Right renal pelvis (tissue), 4 donors: Measurements from ENCODE around the gene GNPTAB. TPM values are rescaled to one million over a fixed set of nuclear protein-coding genes. Genes with fewer than 3 reads are reported as not detected.
"Not testable (repeated sequence)": the region's sequence is repeated elsewhere in the genome, so short reads cannot be mapped to it uniquely, and the experiment has no call there.

Experiments
- DNase-seq, 4 donors: peaks; one replicate each; pipeline ENCODE4 v3.0.0-alpha.2; 2013; ENCODE audit warnings: low read depth in 4 of 4, low spot score in 3 of 4, missing footprints in 1 of 4
- polyA plus RNA-seq, 4 donors: library from polyadenylated mRNA; unstranded; fragments of 120-200 nt; gene quantifications; one replicate each; pipeline ENCODE4 v1.2.1, GENCODE V29; 2013; ENCODE audit not compliant: insufficient read length in 4 of 4

The GNPTAB gene
- polyA plus RNA-seq, 4 donors = 30.0 to 37.9 (median 36.2) TPM

DNA sequence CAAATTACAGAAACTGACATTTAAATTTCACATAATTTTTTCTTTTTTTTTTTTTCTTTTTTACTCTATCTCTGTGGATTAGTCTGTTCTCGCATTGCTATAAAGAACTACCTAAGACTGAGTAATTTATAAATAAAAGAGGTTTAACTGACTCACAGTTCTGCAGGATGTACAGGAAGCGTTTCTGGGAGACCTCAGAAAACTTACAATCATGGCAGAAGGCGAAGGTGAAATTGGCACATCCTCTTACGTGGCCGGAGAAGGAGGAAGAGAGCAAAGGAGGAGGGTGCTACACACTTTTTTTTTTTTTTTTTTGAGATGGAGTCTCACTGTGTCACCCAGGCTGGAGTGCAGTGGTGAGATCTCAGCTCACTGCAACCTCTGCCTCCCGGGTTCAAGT is 19.4 kb downstream of the GNPTAB start:
- DNase-seq = not testable (repeated sequence)

DNA sequence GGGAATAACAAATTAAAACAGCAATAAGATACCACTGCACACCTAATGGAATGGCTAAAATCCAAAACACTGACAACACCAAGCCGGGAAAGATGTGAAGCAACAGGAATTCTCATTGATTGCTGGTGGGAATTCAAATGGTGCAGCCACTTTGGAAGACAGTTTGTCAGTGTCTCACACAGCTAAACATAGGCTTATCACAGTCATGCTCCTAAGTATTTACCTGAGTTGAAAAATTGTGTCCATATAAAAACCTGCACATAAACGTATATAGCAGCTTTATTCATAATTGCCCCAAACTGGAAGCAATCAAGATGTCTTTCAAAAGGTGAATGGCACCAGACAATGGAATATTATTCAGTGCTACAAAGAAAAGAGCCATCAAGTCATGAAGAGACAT is 21.6 kb downstream of the GNPTAB start:
- DNase-seq = no peak

DNA sequence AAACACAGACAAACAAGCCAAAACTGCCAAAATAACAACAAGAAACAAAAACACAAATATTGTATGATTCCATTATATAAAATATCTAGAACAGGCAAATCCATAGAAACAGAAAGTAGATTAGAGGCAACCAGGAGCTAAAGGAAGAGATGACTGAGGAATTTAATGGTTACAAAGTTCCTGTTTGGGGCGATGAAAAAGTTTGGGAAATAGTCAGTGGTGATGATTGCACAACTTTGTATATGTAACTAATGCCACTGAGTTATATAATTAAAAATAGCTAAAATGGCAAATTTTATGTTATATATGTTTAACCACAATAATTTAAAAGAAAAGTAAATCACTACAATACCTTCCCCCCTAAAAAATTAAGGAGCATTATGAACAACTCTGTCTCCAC is 24.5 kb downstream of the GNPTAB start:
- no peak for DNase-seq

DNA sequence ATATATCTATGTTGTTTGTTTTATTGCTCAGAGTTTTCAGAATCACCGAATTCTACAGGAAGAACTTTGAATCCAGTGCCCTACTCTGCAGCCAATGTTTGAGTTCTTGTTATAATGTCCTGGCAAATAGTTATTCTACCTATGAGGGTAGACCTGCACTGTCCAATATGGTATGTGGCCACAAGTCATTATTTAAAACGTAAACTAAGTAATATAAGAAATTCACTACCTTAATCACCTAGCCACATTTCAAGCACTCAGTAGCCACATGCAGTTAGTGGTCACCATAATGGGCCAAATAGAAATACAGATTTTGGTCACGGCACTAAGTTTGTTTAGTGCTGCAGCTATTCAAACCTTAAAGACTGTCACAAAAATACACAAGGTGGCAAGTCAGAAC is 26.4 kb downstream of the GNPTAB start:
- no peak for DNase-seq

DNA sequence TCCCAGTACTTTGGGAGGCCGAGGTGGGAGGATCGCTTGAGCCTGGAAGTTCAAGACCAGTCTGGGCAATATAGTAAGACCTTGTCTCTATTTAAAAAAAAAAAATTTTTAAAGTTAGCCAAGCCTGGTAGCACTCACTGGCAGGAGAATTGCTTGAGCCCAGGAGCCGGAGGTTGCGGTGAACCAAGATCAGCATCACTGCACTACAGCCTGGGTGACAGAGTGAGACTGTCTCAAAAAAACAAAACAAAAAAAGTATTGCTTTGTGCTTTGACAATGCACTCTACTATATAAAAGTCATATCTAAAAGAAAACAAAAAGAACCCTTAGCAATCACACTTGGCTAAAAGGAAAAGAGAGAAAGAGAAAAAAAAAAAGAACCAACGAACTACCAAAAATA is 26.8 kb downstream of the GNPTAB start:
- DNase-seq = no peak

DNA sequence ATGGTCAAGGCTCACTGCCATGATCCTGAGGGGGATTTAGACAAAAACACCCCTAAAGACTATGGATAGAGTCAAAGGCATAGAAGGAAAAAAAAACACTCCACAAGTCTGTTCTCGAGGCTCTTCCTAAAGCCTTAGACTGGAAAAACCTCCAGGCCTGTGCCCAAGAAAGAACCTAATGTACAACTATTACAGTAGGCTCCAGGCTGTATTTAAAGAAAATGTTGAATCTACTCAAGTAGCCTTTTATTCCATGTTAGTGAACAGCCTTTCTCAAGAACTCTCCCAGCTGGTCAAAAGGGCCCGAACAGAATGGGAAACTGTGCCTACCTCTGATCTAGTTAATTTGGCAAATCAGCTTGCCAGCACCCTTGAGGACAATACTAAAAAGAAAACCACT is 28.3 kb downstream of the GNPTAB start:
- no peak for DNase-seq

DNA sequence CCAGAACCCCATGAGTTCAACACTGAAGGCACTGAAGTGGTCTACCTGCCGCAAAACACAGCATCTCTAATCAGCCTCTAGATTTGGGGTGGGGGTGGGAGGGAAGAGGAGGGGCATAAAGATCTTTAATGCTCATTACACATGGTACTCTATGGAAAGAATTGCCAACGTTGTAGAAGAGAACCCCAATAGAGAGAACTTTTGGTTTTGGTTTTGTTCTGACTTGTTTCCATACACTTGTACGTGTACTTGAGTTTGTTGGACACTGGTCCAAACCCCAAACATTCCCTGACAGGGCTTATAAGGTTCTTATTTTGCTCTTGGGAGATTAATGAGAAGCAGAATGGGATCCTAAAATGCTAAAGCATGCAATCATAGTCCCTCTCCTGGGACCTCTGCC is 31.0 kb downstream of the GNPTAB start:
- no peak for DNase-seq

DNA sequence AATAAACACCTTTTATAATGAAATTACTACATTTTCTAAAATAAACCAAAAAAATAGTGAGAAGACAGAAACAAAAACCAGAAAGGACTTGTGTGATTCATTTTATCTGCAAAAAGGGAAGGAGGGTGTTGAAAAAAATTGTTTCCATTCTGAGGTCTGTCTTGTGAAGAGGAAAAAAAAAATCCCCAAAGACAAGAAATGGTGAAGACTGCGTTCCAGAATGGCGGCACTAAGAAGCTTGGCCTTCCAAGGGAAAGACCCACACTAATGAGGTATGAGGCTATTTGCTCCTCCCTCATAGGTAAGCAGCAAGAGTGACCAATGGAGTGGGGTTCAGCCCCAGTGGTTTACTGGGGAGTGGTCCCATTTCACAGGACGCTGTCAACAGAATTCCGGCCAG is 35.0 kb downstream of the GNPTAB start:
- DNase-seq = no peak

DNA sequence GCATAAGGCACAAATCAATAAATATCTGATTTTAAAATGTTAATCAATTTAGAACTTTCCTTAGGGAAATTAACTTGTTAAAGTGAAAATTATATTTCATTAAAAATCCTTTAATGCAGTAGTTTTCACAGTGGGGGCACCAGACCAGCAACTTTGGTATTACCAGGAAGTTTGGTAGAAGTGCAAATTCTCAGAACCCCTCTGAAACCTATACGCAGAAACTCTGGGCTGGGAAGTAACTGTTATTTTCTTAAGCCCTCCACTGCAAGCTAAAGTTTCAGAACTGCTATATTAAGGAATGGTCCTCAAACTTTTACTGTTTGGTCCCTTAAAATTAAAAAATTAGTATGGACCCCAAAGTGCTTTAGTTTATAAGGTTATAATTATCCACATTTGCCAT is 35.7 kb downstream of the GNPTAB start:
- DNase-seq = no peak

DNA sequence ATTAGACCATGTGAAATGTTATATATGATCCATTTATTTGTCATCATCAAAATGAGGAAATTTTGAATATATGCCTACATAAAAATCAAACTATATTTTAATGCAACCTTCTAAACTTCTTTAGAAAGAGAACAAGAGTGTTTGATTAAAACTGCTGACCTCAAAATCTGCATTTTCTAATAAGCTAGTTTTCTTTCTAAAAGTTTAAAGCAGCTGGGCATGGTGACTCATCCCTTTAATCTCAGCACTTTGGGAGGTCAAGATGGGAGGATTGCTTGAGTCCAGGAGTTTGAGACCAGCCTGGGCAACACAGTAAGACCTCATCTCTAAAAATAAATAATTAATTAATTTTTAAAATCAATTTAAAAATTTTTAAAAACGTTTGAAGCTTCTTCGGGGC is 36.2 kb downstream of the GNPTAB start:
- DNase-seq = no peak

DNA sequence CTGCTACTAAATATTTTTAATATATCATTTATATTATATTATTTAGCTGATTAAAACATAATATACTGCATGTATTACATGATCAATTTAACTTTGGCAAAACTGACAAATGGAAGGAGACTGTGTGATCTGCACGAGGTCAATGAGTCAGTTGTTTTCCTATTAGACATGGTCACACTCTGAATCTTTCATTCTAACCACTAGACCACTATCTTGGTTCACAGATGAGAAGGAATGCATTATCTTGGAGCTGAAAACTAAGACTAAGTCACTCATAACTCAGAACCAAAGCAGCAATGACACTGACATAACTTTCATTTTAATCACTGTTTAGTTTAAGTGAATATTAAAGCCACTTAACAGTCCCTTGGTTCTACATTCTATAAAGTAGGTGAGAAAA is 37.4 kb downstream of the GNPTAB start:
- no peak for DNase-seq

DNA sequence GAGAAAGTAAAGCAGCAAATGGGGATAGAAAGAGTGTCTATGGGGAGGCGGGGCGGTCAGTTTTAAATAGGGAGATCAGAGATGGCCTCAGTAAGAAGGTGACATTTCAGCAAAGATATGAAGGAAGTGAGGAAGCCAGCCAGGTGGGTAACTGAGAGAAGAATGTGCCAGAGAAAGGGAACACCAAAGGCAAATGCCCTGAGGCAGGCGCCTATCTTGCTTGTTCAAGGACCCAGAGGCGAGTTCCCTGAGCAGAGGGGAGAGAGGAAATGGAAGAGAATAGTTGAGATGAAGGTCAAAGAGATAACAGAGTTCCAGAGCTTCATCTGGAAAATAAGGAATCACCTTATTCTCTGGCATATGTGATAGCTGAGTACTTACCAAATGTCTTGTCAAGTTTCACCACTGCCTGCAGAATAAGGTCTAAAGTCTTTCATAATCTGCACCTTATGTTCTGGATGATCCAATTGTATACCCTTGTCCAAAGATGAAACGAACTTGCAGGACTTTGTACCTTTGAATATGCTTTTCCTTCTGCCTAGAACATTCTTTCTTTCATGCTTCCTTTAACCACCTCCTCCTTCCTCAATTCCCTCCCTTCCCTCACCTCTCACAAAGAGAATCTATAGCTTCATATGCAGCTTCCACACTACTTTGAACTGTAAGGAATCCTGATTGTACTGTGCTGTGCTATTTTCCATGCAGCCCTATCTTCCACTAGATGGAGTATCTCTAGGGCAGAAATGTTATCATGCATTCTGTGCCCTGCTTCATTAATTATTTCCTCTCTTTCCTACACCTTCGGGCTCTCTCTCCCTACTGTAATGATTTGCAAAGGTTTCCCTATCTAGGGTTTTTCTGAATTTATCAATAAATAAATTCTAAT is 38.5 kb downstream of the GNPTAB start:
- no peak for DNase-seq

DNA sequence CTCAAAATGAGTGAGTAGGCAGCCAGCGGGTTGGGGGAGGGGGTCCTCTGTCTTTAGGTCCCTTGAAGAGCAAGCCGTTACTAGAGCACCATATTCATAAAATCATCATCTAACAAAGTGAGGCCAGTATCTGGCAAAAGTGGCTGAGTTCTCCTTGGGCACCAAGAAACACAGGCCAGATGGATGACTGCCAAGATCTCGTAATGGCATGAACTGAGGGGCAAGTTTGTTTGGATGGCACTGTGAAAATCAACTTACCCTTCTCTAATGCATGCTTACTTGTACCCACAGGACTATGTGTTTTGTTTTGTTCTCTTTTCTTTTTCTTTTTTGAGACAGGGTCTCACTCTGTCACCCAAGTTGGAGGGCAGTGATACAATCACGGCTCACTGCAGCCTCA is 41.6 kb downstream of the GNPTAB start:
- no peak for DNase-seq

DNA sequence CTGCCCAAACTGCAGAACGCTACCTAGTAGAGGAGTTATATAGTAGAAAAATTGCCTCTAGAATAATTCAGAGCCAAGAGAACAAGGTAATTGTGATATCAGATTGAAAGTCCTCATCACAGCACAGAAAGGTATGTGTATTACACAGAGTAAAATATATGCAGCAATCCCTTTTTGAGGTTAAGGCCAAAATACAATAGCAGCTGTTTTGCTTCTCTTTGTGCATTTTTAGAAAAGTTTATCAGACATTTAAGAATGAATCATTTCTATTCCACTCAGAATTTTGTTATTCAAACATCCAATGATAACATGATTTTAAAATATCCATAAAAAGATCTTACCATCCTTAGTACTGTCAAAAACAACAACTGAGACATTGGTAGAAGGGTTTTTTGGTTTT is 45.1 kb downstream of the GNPTAB start:
- DNase-seq = no peak

DNA sequence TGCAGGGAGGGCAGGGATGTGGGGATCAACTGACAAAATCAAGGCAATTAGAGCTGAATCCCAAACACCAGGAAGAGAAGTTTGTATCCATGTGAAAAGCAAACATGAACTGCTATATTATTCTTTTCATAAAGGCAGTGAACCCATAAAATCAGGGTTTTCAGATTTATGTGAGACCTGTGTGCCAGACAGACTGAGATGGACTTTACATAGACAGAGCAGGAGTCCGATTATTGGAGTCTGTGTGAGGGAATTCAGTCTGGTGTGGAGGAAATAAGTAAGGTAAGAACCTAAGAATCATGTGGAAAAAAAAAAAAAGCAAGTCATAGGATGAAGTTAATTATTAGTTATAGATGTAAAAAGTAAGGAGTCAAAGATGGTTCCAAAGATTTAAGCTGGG is 46.4 kb downstream of the GNPTAB start:
- no peak for DNase-seq

DNA sequence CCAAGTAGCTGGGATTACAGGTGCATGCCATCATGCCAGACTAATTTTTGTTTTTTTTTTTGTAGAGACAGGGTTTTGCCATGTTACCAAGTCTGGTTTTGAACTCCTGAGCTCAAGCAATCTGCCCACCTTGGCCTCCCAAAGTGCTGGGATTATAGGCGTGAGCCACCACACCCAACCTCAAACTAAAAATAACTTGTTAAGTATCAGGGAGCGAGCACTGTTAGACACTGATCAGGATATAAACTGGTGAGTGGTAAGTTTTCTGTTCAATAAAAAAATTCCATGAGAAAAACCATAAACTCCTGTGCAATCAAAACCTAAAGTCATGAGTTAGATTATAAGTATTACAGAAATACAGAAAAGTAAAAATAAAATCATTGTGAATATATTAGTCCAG is 46.9 kb downstream of the GNPTAB start:
- DNase-seq = no peak

DNA sequence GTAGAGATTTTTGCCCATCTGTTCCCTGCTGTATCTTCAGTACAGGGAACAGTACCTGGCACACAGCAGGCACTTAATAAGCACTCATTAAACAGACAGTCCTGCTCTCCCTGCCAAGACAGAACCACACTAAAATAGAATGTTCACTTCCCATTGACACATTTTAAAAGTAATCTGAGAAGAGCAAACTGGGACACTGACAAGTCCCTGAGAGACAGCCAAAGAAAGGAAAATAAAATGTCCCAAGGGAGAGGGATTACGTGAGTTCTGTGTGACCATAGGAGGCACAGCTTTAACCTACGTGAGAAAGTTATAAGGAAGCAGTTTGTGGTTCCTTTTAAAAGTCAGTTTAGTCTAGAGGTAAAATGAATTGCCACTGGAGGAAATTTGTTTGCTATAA is 47.6 kb downstream of the GNPTAB start:
- no peak for DNase-seq

DNA sequence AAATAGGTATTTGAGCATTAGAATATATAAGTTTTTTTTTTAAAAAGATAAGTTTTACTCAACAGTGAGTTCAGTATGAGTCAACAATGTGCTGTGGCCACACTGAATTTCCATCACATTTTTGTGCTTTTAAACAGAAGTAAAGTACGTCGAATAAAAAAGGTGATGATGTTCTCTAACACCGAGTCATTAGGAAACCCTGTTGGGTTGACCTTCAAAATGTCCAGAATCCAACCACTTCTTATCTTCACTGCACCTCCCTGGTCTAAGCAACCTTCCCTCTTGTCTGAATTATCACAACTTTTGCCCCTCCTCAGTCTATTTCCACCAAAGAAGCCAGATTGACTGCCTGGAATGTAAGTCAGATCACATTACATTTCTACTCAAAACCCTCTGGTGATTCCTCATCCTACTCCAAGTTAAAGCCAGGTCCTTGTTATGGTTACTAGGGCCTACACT is 48.5 kb downstream of the GNPTAB start:
- DNase-seq = no peak

DNA sequence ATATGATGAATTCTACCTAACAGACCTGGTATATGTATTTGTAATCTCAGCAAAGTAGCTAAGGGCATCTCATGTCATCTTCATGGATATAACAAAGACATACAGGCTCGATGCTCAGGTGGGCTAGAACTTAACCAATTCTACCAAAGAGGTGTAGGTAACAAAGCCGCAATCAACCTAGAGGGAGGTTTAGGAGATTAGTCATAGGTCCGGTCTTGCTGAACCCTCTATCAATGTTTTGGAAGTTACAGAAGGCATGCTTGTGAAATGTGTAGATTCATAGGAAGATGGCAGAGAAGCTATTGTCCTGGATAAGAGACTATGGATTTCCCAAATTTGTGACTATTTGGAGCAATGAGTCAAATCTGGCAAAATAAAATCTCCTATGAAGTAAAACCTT is 48.9 kb downstream of the GNPTAB start:
- no peak for DNase-seq

DNA sequence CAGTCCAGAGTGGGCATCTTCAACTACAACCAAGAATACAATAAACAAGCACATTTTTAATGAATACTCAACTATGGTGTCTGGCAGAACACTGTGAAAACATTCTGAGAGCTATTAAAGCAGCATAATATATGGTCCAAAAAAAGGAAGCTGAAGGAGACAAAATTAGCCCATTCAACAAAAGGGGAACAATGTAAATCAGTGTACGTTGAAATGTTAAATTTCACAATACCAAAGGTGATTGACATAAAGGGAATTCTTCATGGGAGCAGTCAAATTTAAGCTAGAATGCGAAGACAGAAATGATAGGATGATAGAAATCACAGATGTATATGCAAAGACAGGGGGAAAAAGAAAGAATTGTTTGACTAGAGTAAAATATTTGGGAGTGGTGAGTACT is 50.2 kb downstream of the GNPTAB start:
- no peak for DNase-seq

DNA sequence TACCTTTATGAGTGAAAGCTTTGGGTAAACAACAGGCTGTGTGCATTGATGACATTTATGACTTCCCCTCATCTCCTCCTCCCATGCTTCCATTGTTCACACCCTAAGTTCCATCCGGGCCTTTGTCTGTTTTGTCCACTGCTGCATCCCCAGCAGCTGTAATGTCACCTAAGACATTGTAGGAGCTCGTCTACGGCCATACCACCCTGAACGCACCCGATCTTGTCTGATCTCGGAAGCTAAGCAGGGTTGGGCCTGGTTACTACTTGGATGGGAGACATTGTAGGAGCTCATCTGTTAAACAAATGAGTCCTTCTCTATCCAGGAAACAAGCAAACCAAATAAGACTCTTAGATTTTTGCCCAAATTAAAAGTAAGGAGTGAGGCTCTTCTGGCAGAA is 51.1 kb downstream of the GNPTAB start:
- DNase-seq = no peak

DNA sequence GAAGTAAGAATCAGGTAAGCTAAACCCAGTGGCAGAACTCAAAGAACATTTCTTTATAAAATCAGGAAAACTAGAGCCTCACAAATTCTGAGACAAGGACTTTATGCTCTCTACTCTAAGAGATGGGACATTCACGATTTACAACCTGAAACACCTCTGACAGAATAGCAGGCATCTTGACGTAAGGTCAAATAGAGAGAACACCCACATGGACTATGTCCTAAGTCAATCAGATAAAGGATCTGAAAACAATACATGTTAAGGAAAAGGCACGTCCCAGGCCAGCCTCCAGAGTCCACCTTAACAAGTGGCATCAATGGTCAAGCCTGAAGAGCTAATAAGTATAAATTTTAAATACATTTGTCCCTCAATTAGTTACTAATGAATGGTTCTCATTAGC is 51.6 kb downstream of the GNPTAB start:
- no peak for DNase-seq

DNA sequence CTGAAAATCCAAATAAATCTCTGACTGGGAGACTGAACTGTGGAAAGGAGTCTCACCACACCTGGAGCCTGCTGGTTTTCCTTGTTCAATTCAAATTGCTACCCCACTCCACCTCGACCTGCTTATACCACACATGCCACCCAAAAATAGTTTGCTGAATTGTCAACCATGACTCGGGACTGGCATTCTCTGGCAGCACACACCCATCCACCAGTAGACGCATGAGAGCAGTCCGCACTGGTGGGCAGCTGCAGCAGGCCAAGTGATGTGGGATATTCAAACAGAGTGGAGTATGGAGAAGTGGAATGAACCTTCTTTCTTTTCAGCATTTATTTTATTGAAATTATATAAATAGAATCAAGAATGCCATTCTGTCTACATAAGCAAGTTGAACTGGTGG is 52.8 kb downstream of the GNPTAB start:
- DNase-seq = no peak
